ENCODE results near the gene SERPIND1.
"Not testable (repeated sequence)": the region's sequence is repeated elsewhere in the genome, so short reads cannot be mapped to it uniquely, and the experiment has no call there.

Gene SERPIND1

DNA sequence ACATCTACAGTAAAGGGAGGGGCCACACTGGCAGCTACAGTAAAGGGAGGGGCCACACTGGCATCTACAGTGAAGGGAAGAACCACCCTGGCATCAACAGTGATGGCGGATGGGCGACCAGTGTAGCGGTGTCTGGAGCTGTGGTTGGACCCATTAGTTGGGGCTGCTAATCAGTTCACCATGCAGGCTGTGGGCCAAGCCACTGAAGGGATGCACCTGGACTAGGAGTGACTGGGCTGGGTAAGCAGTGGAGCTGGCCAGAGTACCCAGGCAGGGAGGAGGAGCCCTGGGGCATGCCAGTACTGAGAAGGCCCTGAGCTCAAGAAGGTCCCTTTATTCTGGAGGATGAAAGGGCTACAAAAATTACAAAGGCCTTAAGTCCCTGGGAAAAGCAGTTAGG is 37.0 kb upstream of the SERPIND1 start:
- not testable (repeated sequence) for H3K27me3 ChIP-seq (ENCODE audit: control insufficient read depth, insufficient read depth, low read length, poor library complexity, severe bottlenecking); H3K4me1 ChIP-seq (ENCODE audit: control insufficient read depth, insufficient read depth, low read length); H3K27ac ChIP-seq (ENCODE audit: insufficient read depth, low read depth, low read length, poor library complexity, severe bottlenecking); H3K9me3 ChIP-seq (ENCODE audit: control insufficient read depth, low read length); H3K4me3 ChIP-seq (ENCODE audit: insufficient read depth, low read depth, low read length)
- 94 to 98% methylated on average over 3 of the region's 3 CpGs for WGBS, 2 experiments
- peaks cover 11% of the 10 kb centered on the region for H3K36me3 ChIP-seq (ENCODE audit: control insufficient read depth, insufficient read depth, low read length)

DNA sequence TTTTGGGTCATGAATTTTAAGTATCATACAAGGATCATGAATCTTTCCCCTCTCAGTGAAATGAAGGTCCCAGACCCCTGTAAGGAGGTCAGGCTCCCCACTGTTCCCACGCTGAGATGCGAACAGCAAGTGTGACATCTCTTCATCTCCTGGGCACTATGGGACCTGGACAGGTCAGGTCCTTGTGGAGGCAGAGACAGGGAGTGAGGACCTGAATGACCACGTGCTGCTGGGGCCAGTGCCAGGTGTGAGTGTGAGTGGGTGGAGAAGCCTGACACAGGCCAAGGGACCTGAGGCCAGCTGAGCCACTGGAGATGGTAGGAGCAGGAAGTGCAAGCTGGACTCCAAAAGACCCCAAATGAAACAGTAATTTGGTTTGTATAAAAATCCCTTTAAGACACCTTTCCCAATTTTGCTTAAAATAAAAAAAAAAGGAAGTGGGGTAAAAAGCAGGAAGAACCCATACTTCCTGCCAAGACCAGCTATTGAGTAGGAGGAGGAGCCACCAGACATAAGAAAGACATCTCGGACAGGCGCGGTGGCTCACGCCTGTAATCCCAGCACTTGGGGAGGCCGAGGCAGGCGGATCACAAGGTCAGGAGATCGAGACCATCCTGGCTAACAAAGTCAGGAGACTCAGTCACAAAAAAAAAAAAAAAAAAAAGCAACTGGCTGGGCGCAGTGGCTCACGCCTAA is 35.4 kb upstream of the SERPIND1 start:
- peaks cover 11% of the 10 kb centered on the region for H3K36me3 ChIP-seq (ENCODE audit: control insufficient read depth, insufficient read depth, low read length)

GRCh38 chr22:20740222-20740951 is 33.5 kb upstream of the SERPIND1 start:
- H3K4me3 ChIP-seq (ENCODE audit: insufficient read depth, low read depth, low read length): no peak overlapping the region
- peaks cover 11% of the 10 kb centered on the region for H3K36me3 ChIP-seq (ENCODE audit: control insufficient read depth, insufficient read depth, low read length)

More for the DNA sequence above, 35.4 kb upstream of the SERPIND1 start:
- 93 to 98% methylated on average over 11 to 12 of the region's 12 CpGs for WGBS, 2 experiments
- no peak overlapping the region for H3K4me3 ChIP-seq (ENCODE audit: insufficient read depth, low read depth, low read length)
- no peak overlapping the region for H3K27ac ChIP-seq (ENCODE audit: insufficient read depth, low read depth, low read length, poor library complexity, severe bottlenecking)
- H3K9me3 ChIP-seq (ENCODE audit: control insufficient read depth, low read length): no peaks in the 10 kb centered on the region
- no peaks in the 10 kb centered on the region for H3K4me1 ChIP-seq (ENCODE audit: control insufficient read depth, insufficient read depth, low read length)
- H3K27me3 ChIP-seq (ENCODE audit: control insufficient read depth, insufficient read depth, low read length, poor library complexity, severe bottlenecking): no peaks in the 10 kb centered on the region

GRCh38 chr22:20741008-20741633 is 32.8 kb upstream of the SERPIND1 start:
- no peaks in the 10 kb centered on the region for H3K27me3 ChIP-seq (ENCODE audit: control insufficient read depth, insufficient read depth, low read length, poor library complexity, severe bottlenecking)
- no peak overlapping the region for H3K4me3 ChIP-seq (ENCODE audit: insufficient read depth, low read depth, low read length)
- H3K36me3 ChIP-seq (ENCODE audit: control insufficient read depth, insufficient read depth, low read length): peaks cover 11% of the 10 kb centered on the region
- H3K27ac ChIP-seq (ENCODE audit: insufficient read depth, low read depth, low read length, poor library complexity, severe bottlenecking): no peak overlapping the region
- no peaks in the 10 kb centered on the region for H3K4me1 ChIP-seq (ENCODE audit: control insufficient read depth, insufficient read depth, low read length)
- WGBS, 2 experiments: 95 to 98% methylated on average over 6 of the region's 6 CpGs
- H3K9me3 ChIP-seq (ENCODE audit: control insufficient read depth, low read length): no peaks in the 10 kb centered on the region

More at GRCh38 chr22:20740222-20740951, 33.5 kb upstream of the SERPIND1 start:
- Histone ChIP-seq H3K27ac (ENCODE audit: insufficient read depth, low read depth, low read length, poor library complexity, severe bottlenecking) (no peak overlapping the region), H3K9me3 (ENCODE audit: control insufficient read depth, low read length) (no peaks in the 10 kb centered on the region), H3K27me3 (ENCODE audit: control insufficient read depth, insufficient read depth, low read length, poor library complexity, severe bottlenecking) (no peaks in the 10 kb centered on the region), H3K4me1 (ENCODE audit: control insufficient read depth, insufficient read depth, low read length) (no peaks in the 10 kb centered on the region)
- 96 to 100% methylated on average over 2 of the region's 2 CpGs for WGBS, 2 experiments

GRCh38 chr22:20741634-20742581 is 32.0 kb upstream of the SERPIND1 start:
- no peak overlapping the region for H3K4me3 ChIP-seq (ENCODE audit: insufficient read depth, low read depth, low read length)
- H3K36me3 ChIP-seq (ENCODE audit: control insufficient read depth, insufficient read depth, low read length): peaks cover 11% of the 10 kb centered on the region
- no peaks in the 10 kb centered on the region for H3K4me1 ChIP-seq (ENCODE audit: control insufficient read depth, insufficient read depth, low read length)
- 76 to 78% methylated on average over 16 of the region's 16 CpGs for WGBS, 2 experiments
- H3K27ac ChIP-seq (ENCODE audit: insufficient read depth, low read depth, low read length, poor library complexity, severe bottlenecking): no peak overlapping the region
- no peaks in the 10 kb centered on the region for H3K9me3 ChIP-seq (ENCODE audit: control insufficient read depth, low read length)
- no peaks in the 10 kb centered on the region for H3K27me3 ChIP-seq (ENCODE audit: control insufficient read depth, insufficient read depth, low read length, poor library complexity, severe bottlenecking)

DNA sequence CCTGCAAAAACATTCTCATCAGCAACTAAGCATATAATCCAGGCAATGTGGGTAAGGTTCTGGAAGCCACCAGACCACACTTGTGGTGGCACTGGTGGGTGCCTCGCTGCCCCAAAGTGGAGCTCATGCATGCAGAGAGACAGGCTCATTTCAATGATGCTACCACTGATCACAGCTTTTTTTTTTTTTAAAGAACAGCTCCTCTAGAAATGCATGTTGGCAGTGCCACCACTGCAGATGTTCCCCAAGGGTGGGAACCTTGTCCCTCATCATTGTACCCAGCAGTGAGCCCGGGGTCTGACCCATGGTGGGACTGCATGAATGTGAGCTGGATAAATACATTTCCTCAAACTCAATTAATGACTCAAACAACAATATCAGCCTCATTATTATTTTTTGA is 31.1 kb upstream of the SERPIND1 start:
- 91 to 94% methylated on average over 2 of the region's 2 CpGs for WGBS, 2 experiments
- Histone ChIP-seq H3K36me3 (ENCODE audit: control insufficient read depth, insufficient read depth, low read length) (peaks cover 11% of the 10 kb centered on the region), H3K4me1 (ENCODE audit: control insufficient read depth, insufficient read depth, low read length) (no peaks in the 10 kb centered on the region), H3K4me3 (ENCODE audit: insufficient read depth, low read depth, low read length) (no peak overlapping the region), H3K27ac (ENCODE audit: insufficient read depth, low read depth, low read length, poor library complexity, severe bottlenecking) (no peak overlapping the region), H3K9me3 (ENCODE audit: control insufficient read depth, low read length) (no peaks in the 10 kb centered on the region), H3K27me3 (ENCODE audit: control insufficient read depth, insufficient read depth, low read length, poor library complexity, severe bottlenecking) (no peaks in the 10 kb centered on the region)

GRCh38 chr22:20744456-20744855 is 29.5 kb upstream of the SERPIND1 start:
- Histone ChIP-seq H3K4me3 (ENCODE audit: insufficient read depth, low read depth, low read length) (no peak overlapping the region), H3K27ac (ENCODE audit: insufficient read depth, low read depth, low read length, poor library complexity, severe bottlenecking) (no peak overlapping the region), H3K36me3 (ENCODE audit: control insufficient read depth, insufficient read depth, low read length) (peaks cover 13% of the 10 kb centered on the region), H3K9me3 (ENCODE audit: control insufficient read depth, low read length) (no peaks in the 10 kb centered on the region), H3K4me1 (ENCODE audit: control insufficient read depth, insufficient read depth, low read length) (no peaks in the 10 kb centered on the region), H3K27me3 (ENCODE audit: control insufficient read depth, insufficient read depth, low read length, poor library complexity, severe bottlenecking) (no peaks in the 10 kb centered on the region)
- 93 to 94% methylated on average over 14 to 15 of the region's 15 CpGs for WGBS, 2 experiments

- H3K4me3 ChIP-seq (ENCODE audit: insufficient read depth, low read depth, low read length): no peak overlapping the region
- H3K4me1 ChIP-seq (ENCODE audit: control insufficient read depth, insufficient read depth, low read length): no peaks in the 10 kb centered on the region
- WGBS, 2 experiments: 91 to 94% methylated on average over 3 of the region's 3 CpGs
Observed at GRCh38 chr22:20745119-20745518, 28.8 kb upstream of the SERPIND1 start.

DNA sequence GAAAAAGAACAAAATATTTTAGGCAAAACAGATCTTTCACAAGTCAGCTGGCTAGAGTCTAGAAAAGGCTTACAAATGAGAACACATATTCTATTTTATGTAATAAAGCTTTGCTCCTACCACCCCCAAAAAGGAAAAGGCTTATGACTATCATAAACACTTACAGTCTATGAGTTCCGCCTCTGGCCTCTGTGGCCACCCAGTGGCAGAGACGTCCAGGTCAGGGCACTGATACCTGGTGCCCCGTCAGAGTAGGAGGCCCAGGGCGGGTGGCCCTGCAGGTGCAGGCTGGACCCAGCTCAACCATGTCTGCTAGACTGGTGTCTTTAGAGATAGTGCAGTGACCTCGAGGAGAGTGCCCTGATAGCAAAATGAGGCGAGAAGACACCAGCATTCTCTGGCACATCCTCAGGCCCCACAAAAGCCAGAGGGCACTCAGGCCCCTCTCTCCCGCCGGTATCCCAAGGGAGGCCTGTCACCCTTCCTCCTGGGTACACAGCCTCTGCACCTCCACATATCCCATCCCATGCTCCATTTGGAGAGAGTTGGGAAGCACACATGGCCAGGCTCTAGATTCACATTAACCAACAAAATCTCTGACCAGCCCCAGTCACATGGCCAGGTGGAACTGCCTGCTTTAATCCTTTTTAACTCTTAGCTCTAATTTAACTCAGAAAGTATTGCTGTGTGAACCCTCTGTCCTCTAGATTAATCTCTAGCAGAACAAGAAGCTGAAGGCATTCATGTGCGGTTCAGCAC is 27.3 kb upstream of the SERPIND1 start:
- H3K9me3 ChIP-seq (ENCODE audit: control insufficient read depth, low read length): no peaks in the 10 kb centered on the region
- 94 to 95% methylated on average over 9 of the region's 9 CpGs for WGBS, 2 experiments
- H3K27ac ChIP-seq (ENCODE audit: insufficient read depth, low read depth, low read length, poor library complexity, severe bottlenecking): no peak overlapping the region
- H3K4me1 ChIP-seq (ENCODE audit: control insufficient read depth, insufficient read depth, low read length): no peaks in the 10 kb centered on the region
- peaks cover 7% of the 10 kb centered on the region for H3K36me3 ChIP-seq (ENCODE audit: control insufficient read depth, insufficient read depth, low read length)
- no peaks in the 10 kb centered on the region for H3K27me3 ChIP-seq (ENCODE audit: control insufficient read depth, insufficient read depth, low read length, poor library complexity, severe bottlenecking)
- H3K4me3 ChIP-seq (ENCODE audit: insufficient read depth, low read depth, low read length): no peak overlapping the region

More at GRCh38 chr22:20745119-20745518, 28.8 kb upstream of the SERPIND1 start:
- Histone ChIP-seq H3K27ac (ENCODE audit: insufficient read depth, low read depth, low read length, poor library complexity, severe bottlenecking) (no peak overlapping the region), H3K9me3 (ENCODE audit: control insufficient read depth, low read length) (no peaks in the 10 kb centered on the region), H3K27me3 (ENCODE audit: control insufficient read depth, insufficient read depth, low read length, poor library complexity, severe bottlenecking) (no peaks in the 10 kb centered on the region), H3K36me3 (ENCODE audit: control insufficient read depth, insufficient read depth, low read length) (peaks cover 18% of the 10 kb centered on the region)
